Neural progenitor cell (in vitro differentiated cells): Measurements from ENCODE around the gene PIGK. TPM values are rescaled to one million over a fixed set of nuclear protein-coding genes. Genes with fewer than 3 reads are reported as not detected.
A peak's percentile ranks its signal among the peaks of the same experiment; 100 is the strongest.
"Not testable (repeated sequence)": the region's sequence is repeated elsewhere in the genome, so short reads cannot be mapped to it uniquely, and the experiment has no call there.

ENCODE experiments used
- DNase-seq: peaks from one replicate; pipeline ENCODE4 v3.0.0-alpha.2; 2016; ENCODE audit warnings: low spot score
- H2AFZ ChIP-seq: fragments of 200-600 bp; sonication (generic); replicated peaks from 2 replicates; pipeline ENCODE4 v1.6.1; 2016; ENCODE audit warnings: antibody characterized with exemption
- H3F3A ChIP-seq: fragments of 200-600 bp; sonication (generic); 2 replicates; pipeline ENCODE4 v1.6.1; 2016; ENCODE audit warnings: antibody characterized with exemption, low read depth
- H3K27ac ChIP-seq: fragments of 200-600 bp; sonication (generic); 2 replicates; pipeline ENCODE4 v1.5.1; 2016; ENCODE audit warnings: mild to moderate bottlenecking
- H3K27me3 ChIP-seq: fragments of 200-600 bp; sonication (generic); 2 replicates; pipeline ENCODE4 v1.6.1; 2016; ENCODE audit warnings: mild to moderate bottlenecking, moderate library complexity
- H3K36me3 ChIP-seq: fragments of 200-600 bp; sonication (generic); 2 replicates; pipeline ENCODE4 v1.5.1; 2016
- H3K4me1 ChIP-seq: fragments of 200-600 bp; sonication (generic); 2 replicates; pipeline ENCODE4 v1.6.1; 2016; ENCODE audit warnings: mixed run types
- H3K4me2 ChIP-seq: fragments of 200-600 bp; sonication (generic); 2 replicates; pipeline ENCODE4 v1.6.1; 2016
- H3K4me3 ChIP-seq: fragments of 200-600 bp; sonication (generic); 2 replicates; pipeline ENCODE4 v1.5.1; 2016
- H3K79me2 ChIP-seq: fragments of 200-600 bp; sonication (generic); 2 replicates; pipeline ENCODE4 v1.6.1; 2016; ENCODE audit warnings: low read depth
- H3K9ac ChIP-seq: fragments of 200-600 bp; sonication (generic); 2 replicates; pipeline ENCODE4 v1.6.1; 2016
- H3K9me3 ChIP-seq: fragments of 200-600 bp; sonication (generic); 2 replicates; pipeline ENCODE4 v1.5.1; 2016; ENCODE audit warnings: low read depth
- H4K20me1 ChIP-seq: fragments of 200-600 bp; sonication (generic); 2 replicates; pipeline ENCODE4 v1.6.1; 2016; ENCODE audit warnings: low read depth
- H3K27ac Mint-ChIP-seq: 3 replicates; pipeline ENCODE4 v1.8.0; 2021; ENCODE audit warnings: mixed read lengths
- H3K27me3 Mint-ChIP-seq: 2 replicates; pipeline ENCODE4 v1.8.0; 2022; ENCODE audit warnings: low read depth, mild to moderate bottlenecking, inconsistent platforms, moderate library complexity, mixed read lengths; ENCODE audit not compliant: insufficient read depth
- H3K36me3 Mint-ChIP-seq: 3 replicates; pipeline ENCODE4 v1.8.0; 2021; ENCODE audit warnings: mixed read lengths
- H3K4me1 Mint-ChIP-seq: 3 replicates; pipeline ENCODE4 v1.8.0; 2021; ENCODE audit warnings: mixed read lengths
- H3K4me3 Mint-ChIP-seq: 3 replicates; pipeline ENCODE4 v1.8.0; 2021; ENCODE audit warnings: mild to moderate bottlenecking, moderate library complexity, mixed read lengths
- H3K9me3 Mint-ChIP-seq: 3 replicates; pipeline ENCODE4 v1.8.0; 2020; ENCODE audit warnings: mixed read lengths
- CTCF ChIP-seq: fragments of 200-600 bp; sonication (generic); IDR thresholded peaks from 2 replicates; pipeline ENCODE4 v1.5.1; 2017; ENCODE audit warnings: antibody characterized with exemption, mild to moderate bottlenecking
- EZH2 ChIP-seq: fragments of 200-600 bp; sonication (generic); IDR thresholded peaks from 2 replicates; pipeline ENCODE4 v1.6.1; 2017; ENCODE audit warnings: antibody characterized with exemption, mild to moderate bottlenecking, moderate library complexity
- EZH2phosphoT487 ChIP-seq: fragments of 200-600 bp; sonication (generic); IDR thresholded peaks from 2 replicates; pipeline ENCODE4 v1.6.1; 2017; ENCODE audit warnings: antibody characterized with exemption
- total RNA-seq: library from RNA; depleted of rRNA; stranded (reverse); fragments of >200 nt; gene quantifications from 2 replicates; pipeline ENCODE4 v1.2.3, GENCODE V29; 2015; ENCODE audit warnings: low replicate concordance

Gene PIGK
- total RNA-seq, 1 donor from 2014 or later: 44.1 TPM

DNA sequence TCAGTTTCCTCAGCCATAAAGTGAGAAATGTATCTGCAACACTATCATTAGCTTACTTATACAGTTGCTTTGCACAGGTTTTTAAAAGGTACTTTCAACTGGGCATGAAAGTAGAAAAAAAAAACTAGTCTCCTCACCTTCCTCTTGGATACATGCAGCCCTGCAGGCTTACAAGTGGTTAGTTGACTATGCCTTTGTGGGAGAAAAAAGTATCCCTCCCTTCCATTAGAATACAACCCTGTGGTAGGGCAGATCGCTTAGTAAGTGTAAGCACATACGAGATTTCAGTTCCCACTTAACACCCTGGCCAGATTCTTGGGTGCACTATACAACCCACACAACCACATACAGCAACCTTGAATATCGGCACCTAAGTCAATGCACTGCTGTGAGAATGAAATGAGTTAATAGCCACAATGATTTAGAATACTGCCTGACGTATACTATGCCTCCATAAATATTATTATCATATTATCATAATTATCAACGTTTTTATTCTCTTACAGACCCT, 54.7 kb downstream of the PIGK start:
- Histone ChIP-seq H3K36me3 (no peaks in the 10 kb centered on the region), H3K27me3 (no peaks in the 10 kb centered on the region), H3K9me3 (no peaks in the 10 kb centered on the region), H4K20me1 (no peaks in the 10 kb centered on the region), H3K4me2 (no peak overlapping the region), H3K79me2 (no peaks in the 10 kb centered on the region), H3K9ac (peak overlapping the region; percentile 31), H3K4me1 (no peaks in the 10 kb centered on the region), H3K27ac (no peak overlapping the region), H2AFZ (no peak overlapping the region), H3K4me3 (no peak overlapping the region), H3F3A (no peaks in the 10 kb centered on the region)
- Mint-ChIP-seq H3K4me1 (no peaks in the 10 kb centered on the region), H3K4me3 (no peak overlapping the region), H3K27ac (no peak overlapping the region), H3K9me3 (peaks cover 5% of the 10 kb centered on the region), H3K36me3 (peaks cover 13% of the 10 kb centered on the region), H3K27me3 (no peaks in the 10 kb centered on the region)
- DNase-seq: no peak
- TF ChIP-seq CTCF (no peak), EZH2phosphoT487 (no peak), EZH2 (no peak)

DNA sequence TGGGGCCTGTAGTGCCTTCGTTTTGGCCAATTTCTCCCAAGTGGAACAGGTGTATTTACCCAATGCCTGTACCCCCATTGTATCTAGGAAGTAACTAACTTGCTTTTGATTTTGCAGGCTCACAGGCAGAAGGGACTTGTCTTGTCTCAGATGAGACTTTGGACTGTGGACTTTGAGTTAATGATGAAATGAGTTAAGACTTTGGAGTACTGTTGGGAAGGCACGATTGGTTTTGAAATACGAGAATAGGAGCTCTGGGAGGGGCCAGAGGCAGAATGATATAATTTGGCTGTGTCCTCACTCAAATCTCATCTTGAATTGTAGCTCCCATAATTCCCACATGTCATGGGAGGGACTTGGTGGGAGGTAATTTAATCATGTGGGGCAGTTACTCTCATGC, 59.5 kb downstream of the PIGK start:
- not testable (repeated sequence) for H4K20me1 ChIP-seq, H3K27ac Mint-ChIP-seq, H3K27me3 Mint-ChIP-seq, H3K4me1 Mint-ChIP-seq, H3K4me3 ChIP-seq, DNase-seq, H3K4me1 ChIP-seq, H2AFZ ChIP-seq, H3K9ac ChIP-seq, H3K4me3 Mint-ChIP-seq, H3K79me2 ChIP-seq, H3F3A ChIP-seq, H3K4me2 ChIP-seq, H3K27me3 ChIP-seq, H3K9me3 ChIP-seq, H3K36me3 ChIP-seq, H3K27ac ChIP-seq
- Mint-ChIP-seq H3K36me3 (peaks cover 21% of the 10 kb centered on the region), H3K9me3 (peaks cover 15% of the 10 kb centered on the region)

GRCh38 chr1:77156214-77156613, 63.0 kb downstream of the PIGK start:
- Mint-ChIP-seq H3K4me3 (no peak overlapping the region), H3K36me3 (peaks cover 25% of the 10 kb centered on the region), H3K9me3 (peaks cover 16% of the 10 kb centered on the region), H3K4me1 (no peaks in the 10 kb centered on the region), H3K27me3 (no peaks in the 10 kb centered on the region), H3K27ac (no peak overlapping the region)
- Histone ChIP-seq H3K9me3 (no peaks in the 10 kb centered on the region), H3K4me2 (no peak overlapping the region), H4K20me1 (no peaks in the 10 kb centered on the region), H3K27me3 (no peaks in the 10 kb centered on the region), H3K27ac (no peak overlapping the region), H3K79me2 (no peaks in the 10 kb centered on the region), H3K4me1 (no peaks in the 10 kb centered on the region), H3K4me3 (no peak overlapping the region), H2AFZ (no peak overlapping the region), H3K9ac (no peak overlapping the region), H3K36me3 (no peaks in the 10 kb centered on the region), H3F3A (no peaks in the 10 kb centered on the region)
- TF ChIP-seq EZH2phosphoT487 (no peak), CTCF (no peak), EZH2 (no peak)
- DNase-seq: no peak

DNA sequence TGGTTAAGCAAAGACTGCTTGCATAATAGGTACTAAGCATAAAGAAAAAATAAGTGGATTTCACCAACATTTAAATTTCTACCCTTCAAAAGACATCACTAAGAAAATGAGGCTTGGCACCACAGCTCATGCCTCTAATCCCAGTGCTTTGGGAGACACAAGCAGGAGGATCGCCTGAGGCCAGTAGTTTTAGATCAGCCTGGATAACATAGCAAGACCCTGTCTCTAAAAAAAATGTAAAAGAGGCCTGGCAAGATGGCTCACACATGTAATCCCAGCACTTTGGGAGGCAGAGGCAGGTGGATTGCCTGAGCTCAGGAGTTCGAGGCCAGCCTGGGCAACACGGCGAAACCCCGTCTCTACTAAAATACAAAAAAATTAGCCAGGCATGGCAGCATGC, 73.0 kb downstream of the PIGK start:
- Histone ChIP-seq H3K27me3 (no peaks in the 10 kb centered on the region), H4K20me1 (no peaks in the 10 kb centered on the region), H3K9me3 (no peaks in the 10 kb centered on the region), H3F3A (peaks cover 4% of the 10 kb centered on the region), H3K79me2 (no peaks in the 10 kb centered on the region), H3K4me1 (no peaks in the 10 kb centered on the region), H3K27ac (no peak overlapping the region), H3K4me3 (no peak overlapping the region), H3K36me3 (no peaks in the 10 kb centered on the region), H3K9ac (no peak overlapping the region), H2AFZ (no peak overlapping the region), H3K4me2 (no peak overlapping the region)
- Mint-ChIP-seq H3K4me3 (no peak overlapping the region), H3K36me3 (no peaks in the 10 kb centered on the region), H3K27ac (no peak overlapping the region), H3K9me3 (peaks cover 2% of the 10 kb centered on the region), H3K4me1 (no peaks in the 10 kb centered on the region), H3K27me3 (no peaks in the 10 kb centered on the region)
- no peak for TF ChIP-seq EZH2
- no peak for TF ChIP-seq EZH2phosphoT487
- TF ChIP-seq CTCF: no peak
- no peak for DNase-seq
